ENCODE data around the gene HES7.
A peak's percentile ranks its signal among the peaks of the same experiment; 100 is the strongest.
"Not testable (repeated sequence)": the region's sequence is repeated elsewhere in the genome, so short reads cannot be mapped to it uniquely, and the experiment has no call there.

The HES7 gene

DNA sequence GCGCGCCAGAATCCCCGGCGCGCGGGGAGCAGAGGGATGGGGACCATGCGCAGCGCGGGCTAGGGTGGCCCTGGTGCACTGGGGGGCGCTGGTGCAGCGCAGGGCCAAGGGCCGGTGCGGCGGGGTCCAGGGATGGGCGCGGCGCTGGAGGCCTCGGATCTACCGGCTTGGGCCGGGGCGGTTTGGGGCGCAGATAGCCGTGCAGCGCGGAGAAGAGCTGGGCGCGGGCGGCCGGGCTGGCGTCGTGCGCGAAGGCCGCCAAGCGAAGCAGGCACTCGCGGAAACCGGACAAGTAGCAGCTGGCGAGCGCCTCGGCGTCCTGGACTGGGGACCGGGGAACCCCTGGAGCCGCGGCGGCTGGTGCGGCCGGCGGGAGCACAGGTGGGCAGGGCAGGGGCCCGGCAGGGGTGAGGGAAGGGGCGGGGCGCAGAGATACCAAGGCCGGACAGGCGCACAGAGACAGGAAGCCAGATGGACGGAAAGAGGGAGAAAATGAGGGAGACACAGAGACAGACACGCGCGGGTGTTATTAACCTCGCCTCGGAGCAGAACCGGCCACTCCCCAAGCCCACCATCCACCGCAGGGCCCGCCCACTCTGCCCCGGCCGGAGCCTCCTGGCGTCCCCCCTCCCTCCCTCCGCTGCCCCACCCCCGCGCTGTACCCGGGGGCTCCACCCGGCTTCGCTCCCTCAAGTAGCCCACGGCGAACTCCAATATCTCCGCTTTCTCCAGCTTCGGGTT lies 2.1 kb downstream of the HES7 start:
- no peak for DNase-seq

DNA sequence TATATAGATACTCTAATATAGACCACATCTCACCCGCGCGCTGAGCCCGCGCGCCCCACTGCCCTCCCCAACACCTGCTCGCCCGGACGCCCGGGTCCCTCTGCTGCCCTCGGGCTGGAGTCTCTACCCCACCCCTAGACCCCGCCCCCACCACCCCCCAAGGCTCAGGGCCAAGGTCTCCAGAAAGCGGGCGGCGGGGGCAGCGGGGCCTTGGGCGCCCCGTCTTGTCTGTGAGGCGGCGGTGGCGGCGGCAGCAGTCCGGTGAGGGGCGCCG lies 2.6 kb downstream of the HES7 start:
- no peak for DNase-seq

GRCh38 chr17:8120520-8121406 lies 3.1 kb downstream of the HES7 start:
- DNase-seq = no peak

GRCh38 chr17:8119581-8120519 lies 4.1 kb downstream of the HES7 start:
- DNase-seq = peak; percentile 44

DNA sequence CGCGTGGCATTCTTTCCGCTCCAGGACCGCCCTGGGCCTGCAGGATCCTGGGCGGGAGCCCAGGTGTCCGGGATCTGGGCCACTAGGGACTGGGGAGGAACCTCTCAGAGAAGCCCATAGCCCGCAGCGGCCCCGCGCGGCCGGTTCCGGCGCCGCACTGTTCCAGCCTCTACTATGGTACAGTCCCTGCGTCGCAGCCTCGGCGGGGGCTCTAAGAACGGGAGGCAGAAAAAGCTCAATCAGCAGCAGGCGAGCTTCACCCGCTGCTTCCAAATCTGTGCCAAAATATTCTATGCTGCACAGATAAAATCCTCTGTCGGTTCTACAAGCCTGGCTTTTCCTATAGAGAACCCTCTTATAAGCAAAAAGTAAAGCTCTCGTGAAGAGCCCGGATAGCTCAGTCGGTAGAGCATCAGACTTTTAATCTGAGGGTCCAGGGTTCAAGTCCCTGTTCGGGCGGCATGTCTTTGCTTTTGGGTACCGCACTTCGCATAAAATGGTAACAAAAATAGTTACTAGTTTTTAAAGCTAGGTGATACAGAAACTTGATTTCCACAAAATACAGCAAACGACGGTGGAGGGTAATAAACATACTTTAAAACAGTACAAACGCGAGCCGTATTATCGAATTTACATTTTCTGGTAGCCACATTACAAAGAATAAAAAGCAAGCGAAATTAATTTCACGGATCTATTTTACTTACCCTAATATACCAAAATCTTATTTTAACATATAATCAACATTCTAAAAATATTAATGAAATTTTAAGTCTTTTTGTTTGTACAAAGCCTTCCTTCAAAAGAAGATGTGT lies 4.9 kb downstream of the HES7 start:
- DNase-seq = peak; percentile 66

DNA sequence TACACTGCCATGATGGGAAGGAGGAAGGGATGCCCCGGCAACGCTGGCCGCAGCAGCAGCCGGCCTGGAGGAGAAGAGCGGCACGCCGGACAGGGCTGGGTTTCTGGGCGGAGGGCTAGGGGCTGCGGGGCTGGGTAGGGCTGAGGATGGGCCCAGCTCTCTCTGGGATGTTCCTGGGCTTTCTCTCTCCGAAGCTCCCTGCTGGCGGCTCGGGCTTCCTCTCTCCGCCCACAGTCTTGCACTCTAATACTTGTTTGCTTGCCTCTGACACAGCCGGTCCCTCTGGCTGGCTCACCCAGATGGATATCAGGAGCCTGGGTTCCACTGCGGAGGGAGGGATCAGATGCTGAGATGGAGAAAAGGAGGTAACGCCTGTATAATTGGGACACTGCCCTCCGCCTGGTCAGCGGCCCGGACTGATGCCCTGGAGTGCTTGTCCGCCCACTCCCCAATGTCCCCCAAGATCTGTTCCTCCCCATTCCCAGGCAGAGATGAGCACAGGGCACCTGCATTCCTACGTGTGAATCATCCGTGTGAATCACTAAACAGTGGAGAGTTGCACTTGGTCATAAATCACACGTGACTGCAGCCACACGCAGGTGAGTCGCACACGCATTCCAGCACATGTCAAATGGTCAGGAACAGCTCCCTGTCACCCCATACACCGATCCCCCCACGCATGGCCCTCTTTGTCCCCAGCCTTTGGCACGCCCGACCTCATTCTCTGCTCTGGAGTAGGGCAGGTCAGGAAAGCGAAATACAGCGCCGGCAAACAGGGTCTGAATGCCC lies 5.7 kb downstream of the HES7 start, which contains the start of gene ALOXE3:
TSS of gene ALOXE3 (minus strand) at position 535 of the 789 bp plus-strand sequence. CDS start at position 11, 524 bp downstream.
- no peak for DNase-seq

- DNase-seq = no peak
Measured at GRCh38 chr17:8117367-8117979, 6.4 kb downstream of the HES7 start.

GRCh38 chr17:8116776-8117175 lies 7.1 kb downstream of the HES7 start:
- no peak for DNase-seq

GRCh38 chr17:8110907-8111306 lies 13.0 kb downstream of the HES7 start:
- no peak for DNase-seq

DNA sequence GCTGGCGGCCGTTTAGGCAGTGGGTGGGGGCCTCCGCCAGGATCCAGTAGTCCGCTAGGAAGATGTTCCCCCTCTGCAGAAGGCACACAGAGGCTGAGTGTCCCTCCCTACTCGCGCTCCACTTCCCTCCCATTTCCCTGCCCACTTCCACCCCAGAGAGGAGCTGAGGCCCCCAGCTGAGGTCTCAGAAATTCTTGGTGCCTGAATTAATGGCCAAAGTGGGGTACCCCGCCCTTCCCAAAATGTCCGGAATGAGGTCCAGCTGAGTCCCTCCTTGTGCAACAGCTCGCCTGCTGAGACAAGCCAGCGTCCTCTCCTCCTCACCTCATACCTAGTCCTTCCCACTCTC lies 13.5 kb downstream of the HES7 start:
- DNase-seq = no peak

DNA sequence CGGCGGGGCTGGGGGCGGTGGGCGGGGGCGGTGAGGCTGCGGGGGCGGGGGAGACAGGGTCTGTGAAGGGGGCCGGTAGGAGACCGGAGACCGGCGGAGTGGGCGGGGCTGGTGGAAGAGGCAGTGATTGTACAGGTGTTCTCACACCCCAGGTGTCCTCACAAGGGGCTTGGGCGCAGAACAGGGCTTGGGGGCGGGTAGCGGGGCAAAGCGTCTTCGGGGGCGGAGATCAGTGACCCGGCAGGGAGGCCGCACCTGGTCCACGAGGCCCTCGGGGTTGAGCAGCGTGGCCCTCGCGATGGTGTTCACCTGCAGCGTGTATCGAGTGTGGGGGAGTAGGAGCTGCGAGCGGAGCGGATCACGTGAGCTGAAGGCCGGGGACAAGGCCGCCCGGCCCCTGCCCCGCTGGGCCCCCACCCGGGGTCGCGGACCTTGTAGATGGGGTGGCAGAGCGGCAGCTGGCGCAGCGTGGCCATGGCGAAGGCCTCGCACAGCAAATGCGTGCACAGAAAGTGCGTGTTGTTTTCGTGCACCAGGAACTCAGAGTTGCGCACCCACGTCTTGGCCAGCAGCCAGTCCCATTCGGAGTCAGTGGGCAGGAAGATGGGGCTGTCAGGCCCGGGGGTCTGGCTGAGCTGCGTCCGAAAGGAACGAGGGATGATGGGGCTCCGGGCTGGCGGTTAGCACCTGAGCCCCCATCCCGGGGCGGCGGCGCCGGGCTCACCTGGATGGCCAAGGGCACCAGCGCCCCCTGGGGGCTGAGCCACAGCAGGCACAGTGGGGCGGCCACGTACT lies 14.0 kb downstream of the HES7 start:
- DNase-seq = no peak

DNA sequence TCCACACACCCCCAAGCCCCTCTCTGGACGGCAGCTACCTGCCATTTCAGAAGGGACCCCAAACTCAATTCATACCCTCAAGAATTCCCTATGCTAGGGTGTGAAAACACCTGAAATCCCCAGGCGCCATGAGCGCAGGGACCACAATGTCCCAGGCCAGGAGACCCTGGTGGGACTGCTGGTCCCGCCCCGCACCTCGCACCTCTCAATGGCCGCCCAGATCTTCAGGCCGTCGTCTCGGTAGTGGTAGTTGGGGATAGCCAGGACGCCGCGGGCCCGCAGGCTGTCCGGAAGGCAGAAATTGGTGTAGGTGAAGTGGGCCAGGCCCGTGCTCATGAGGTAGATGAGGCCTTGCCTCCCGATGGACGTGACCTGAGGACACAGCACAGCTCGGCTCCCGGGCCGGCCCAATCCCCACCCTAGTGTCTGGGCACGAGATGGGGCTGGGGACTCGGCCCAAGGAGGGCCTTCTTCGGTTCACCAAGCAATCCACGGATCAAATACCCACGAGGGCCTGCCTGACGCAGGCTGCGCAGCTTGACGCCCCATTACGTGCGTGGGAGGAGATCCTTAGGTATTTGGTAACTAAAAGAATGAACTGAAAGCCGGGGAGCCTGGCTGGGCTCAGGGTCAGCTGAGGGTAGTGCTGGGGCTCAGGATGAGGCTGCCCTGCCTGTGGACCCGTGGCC lies 14.8 kb downstream of the HES7 start:
- DNase-seq = no peak

DNA sequence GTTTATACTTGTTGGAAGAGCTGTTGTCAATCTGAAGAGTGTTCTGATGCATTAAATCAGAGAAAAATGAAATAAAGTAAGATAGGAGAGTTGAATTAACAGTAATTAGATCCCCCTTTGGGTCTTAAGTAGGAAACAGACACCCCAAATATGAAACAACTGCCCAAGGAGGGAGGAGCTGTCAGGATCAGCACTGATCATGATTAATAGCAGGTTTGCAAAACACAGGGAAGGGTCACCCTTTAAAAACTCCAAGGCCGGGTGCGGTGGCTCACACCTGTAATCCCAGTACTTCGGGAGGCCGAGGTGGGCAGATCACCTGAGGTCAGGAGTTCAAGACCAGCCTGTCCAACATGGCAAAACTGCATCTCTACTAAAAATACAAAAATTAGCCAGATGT lies 16.9 kb downstream of the HES7 start:
- not testable (repeated sequence) for DNase-seq

GRCh38 chr17:8105957-8106398 lies 17.9 kb downstream of the HES7 start:
- DNase-seq = no peak

GRCh38 chr17:8104911-8105310 lies 19.0 kb downstream of the HES7 start:
- no peak for DNase-seq

- no peak for DNase-seq
Measured at GRCh38 chr17:8103549-8103948, 20.4 kb downstream of the HES7 start.

DNA sequence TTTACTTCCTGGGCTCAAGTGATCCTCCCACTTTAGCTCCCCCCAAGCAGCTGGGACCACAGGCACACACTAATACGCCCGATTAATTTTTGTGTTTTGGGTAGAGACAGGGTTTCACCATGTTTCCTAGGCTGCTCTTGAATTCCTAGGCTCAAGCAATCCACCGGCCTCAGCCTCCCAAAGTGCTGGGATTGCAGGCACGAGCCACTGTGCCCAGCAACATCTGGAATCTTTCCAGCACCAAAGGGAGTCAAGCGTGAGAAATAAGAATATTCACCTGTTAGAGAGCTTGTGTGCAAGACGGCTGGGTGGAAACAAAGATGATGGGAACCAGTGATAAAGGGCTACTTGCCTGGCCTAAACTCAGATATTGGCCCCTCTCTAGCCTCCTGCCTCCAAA lies 22.2 kb downstream of the HES7 start:
- DNase-seq = no peak

- DNase-seq = no peak
Measured at GRCh38 chr17:8100763-8101162, 23.1 kb downstream of the HES7 start.

- DNase-seq = no peak
Measured at GRCh38 chr17:8100111-8100510, 23.8 kb downstream of the HES7 start.

GRCh38 chr17:8096541-8096940 lies 27.4 kb downstream of the HES7 start:
- no peak for DNase-seq
